OCI-M1 (cell line): ENCODE data around the gene SLC4A1.

Experiments
- DNase-seq: peaks from one replicate; lab custom pipeline; 2025; lab: John Stamatoyannopoulos, UW

SLC4A1 gene

DNA sequence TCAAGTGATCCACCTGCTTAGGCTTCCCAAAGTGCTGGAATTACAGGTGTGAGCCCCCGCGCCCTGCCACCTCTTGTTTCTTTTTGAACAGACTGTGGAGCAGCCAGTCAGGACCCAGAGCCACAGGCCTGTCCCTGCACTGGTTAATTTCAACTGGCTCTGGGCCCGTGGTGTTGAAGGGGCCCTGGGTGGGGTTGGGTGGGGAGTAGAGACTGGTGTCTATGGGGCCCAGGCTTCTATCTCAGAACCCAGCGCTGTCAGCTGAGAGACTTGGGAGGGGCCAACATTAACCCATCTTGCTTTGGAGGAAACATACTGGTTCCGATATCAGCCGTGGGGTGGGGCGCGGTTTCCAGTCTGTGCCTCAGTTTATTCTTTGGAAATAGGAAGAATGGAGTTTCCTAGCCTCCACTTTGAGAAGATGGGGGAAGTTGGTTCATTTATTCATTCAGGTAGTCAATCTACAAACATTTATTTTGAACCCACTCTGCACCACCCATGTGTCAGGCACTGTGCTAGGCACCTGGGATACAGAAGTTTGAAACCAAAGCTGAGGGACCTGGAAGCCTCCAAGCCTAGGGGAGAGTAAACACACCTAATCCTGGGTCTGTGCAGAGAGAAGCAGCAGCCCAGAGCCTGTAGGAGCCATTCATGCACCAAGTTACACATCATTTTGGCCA, 15.5 kb upstream of the SLC4A1 start:
- DNase-seq = no peak

- DNase-seq = no peak
These were observed 14.3 kb upstream of the SLC4A1 start for GRCh38 chr17:44282264-44282663.

DNA sequence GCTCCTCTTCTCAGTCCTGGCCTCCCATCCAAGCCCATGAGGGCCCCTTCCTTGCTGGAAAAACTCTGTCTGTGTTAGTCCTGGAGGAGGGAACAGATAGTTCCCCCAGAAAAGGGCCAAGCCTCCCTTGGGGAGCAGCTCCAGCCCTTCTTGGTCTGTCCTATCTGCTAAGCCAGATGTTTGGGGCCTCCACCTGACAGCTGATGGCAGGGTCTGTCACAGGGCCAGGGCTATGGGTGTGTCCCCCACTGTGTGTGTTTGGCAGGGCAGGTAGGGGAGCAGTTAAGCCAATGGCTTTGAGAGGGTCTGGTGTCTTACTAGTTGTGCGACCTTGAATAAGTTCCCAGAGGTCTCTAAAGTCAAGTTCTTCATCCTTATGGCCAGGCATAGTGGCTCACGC, 13.6 kb upstream of the SLC4A1 start:
- DNase-seq = no peak

DNA sequence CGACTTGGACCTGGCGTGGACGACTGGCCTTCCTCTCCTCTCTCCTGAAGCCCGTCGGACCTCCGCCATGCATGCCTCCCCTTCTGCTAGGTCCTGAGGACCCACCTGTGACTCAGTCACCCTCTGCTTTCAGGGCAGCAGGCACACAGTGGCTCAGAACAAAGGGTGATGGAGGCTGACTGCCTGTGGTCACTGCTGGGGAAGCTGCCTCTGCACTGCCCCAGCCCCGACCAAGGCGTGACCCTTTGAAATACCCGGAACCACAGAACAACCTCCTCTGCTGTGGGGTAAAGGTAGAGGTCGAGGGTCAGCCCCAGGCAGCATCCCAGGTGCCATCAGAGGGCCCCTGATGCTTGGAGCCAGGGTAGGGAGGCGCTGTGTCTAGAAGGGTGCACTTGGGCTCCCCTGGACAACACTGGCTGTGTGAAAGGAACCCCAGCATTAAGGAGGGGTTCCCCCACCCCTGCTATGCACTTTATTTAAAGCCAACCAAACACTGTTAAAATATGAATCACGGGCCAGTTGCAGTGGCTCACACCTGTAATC, 12.5 kb upstream of the SLC4A1 start:
- no peak for DNase-seq

- DNase-seq = peak; percentile 90
These were observed 11.9 kb upstream of the SLC4A1 start for GRCh38 chr17:44279666-44280391.

- no peak for DNase-seq
These were observed 11.4 kb upstream of the SLC4A1 start for GRCh38 chr17:44279346-44279665.

- no peak for DNase-seq
These were observed 10.0 kb upstream of the SLC4A1 start for GRCh38 chr17:44277976-44278375.

- DNase-seq = no peak
These were observed 5.7 kb upstream of the SLC4A1 start for GRCh38 chr17:44273607-44274006.

DNA sequence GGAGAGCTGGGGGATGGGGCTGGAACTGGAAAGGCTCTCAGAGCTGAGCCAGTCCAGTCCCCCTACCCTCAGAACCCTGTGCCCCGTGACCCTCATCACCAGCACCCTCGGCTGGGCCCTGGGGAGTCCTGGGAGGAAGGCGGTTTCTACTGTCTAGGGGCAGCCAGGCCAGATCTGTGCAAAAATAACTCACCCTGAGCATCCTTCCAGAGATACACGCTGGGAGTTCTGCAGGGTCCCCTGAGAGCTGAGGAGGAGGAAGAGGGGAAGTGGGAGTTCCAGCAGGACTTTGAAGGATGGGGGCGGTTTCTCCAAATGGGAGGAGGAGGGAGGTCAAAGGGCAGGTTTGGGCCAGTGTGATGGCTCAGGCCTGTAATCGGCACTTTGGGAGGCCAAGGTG, 5.0 kb upstream of the SLC4A1 start:
- DNase-seq = no peak

DNA sequence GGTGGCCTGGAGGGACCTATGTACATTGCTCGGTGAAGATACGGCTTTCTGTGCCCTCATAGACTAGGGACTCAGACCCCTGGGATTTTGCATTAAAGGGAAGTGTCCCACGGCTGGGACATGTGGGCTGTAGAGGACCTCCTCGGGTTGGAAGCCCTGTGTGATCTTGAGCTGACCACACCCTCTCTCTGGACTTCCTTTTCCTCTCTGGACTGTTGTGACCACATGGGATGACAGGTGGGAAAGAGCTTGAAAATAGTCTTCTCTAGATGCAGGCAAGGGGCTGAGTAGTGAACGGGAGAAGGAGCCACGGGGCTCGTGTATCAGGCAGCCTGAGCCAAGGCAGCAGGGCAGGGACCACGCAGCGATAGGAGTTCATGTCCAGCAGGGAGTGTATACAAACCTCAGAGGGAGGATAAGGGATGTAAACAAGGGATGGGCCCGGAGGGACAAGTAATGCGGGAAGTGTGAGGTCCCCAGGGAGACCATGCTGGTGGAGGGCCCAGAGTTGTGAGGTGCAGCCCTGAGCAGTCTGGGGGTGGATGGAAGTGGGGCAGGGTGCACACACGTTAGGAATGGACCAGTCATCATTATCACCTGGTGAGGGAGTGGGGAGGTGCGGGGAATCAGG, 4.5 kb upstream of the SLC4A1 start:
- no peak for DNase-seq

DNA sequence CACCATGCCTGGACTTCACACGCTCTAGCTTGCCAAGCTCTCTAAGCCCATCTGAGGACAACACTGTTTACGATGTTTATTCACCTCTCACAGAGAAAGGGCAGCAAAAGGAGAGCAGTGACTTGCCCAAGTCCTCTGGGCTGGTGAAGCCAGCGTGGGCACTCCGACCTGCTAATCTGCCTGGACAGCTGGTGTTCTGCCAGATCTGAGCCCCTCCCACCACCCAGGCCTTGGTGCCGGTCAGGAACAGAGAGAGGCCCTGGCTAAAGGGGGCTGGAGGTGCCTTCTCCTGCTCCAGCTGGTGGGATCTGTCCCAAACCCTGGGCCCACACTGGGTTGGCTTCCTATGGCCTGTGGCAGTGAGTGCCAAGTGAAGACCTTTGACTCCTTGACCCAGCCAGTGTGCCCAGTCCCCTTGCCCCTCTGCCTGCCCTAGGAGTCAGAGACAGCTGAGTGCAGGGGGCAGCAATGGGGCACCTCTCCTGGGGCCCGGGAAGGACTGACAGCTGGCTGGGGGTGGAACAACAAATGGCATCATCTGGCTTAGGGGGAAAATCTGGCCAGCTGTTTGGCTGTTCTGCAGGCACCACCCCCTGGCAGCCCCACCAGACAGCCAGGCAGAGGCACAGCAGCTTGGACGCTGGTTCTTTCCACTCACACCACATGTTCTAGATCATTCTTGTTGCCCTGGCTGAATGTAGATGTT, 1.8 kb upstream of the SLC4A1 start:
- peak; percentile 48 for DNase-seq

DNA sequence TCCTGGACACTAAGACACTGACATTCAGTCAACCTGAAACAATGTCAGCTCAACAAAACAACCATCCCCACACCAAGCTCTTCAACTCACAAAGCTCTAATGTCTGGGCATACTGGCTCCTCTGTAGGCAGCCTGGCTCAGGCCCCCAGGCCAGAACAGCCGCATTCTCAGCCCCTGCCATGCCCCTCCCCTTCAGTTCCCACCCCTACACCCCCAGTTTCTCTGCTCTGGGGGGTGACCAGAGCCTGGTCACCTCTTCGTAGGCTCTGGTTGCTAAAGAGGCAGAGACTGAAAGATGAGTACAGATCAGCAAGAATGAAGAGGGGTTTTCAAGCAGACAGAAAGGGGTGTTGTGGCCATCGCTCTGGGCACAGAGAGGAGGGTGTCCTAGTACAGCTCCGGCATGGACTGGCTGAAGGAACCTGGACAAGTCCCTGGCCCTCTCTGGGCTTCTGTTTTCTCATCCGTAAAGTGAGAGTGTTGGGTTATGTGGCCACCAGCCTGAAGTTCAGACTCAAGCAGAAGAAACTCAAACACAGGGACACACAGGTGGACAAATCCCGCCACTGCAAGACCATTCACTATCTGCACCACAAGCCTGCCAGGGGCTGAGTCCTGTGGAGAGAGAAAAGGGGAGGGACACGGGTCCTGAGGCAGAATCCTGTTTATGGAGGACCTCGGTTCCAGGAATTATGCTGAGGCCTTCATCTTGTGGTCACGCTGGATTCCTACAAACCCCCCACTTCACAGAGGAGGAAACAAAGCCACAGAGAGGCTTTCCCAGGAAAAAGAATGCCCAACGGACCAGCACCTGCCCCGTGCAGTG, 987 bp upstream of the SLC4A1 start:
- peak; percentile 48 for DNase-seq

DNA sequence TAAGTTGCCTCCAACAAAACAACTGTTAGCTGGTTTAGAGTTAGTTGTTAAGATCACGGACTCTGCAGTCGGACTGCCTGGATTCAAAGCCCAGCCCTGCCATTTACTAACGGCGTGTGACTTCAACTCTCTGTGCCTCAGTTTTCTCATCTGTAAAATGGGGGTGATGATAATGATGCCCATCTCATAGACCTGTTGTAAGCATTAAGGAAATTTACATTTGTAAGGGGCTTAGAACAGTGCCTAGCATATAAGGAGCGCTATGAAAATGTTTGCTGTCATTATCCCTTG, 825 bp downstream of the SLC4A1 start:
- DNase-seq = no peak

GRCh38 chr17:44266402-44267164, 1.4 kb downstream of the SLC4A1 start:
- DNase-seq = peak; percentile 93

GRCh38 chr17:44263345-44263902, 4.5 kb downstream of the SLC4A1 start:
- no peak for DNase-seq

- no peak for DNase-seq
These were observed 5.2 kb downstream of the SLC4A1 start for GRCh38 chr17:44262654-44263225.

DNA sequence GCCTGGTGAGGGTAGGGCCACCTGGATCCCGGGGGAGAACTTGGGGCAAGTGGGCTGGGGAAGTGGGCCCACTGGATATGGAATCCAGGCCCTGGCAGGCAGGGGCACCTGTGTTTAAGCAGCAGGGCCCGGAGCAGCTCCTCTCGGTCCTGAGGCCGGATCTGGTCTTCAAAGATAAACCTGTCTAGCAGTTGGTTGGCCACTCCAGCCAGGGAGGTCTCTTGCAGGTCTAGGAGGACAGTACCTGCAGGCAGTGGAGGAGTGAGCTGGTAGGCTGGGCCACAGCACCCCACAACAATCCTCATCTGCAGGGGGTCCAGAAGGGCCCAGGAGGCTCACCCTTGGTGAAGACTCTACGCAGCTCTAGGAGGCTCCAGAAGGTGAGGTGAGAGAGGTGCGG, 7.6 kb downstream of the SLC4A1 start:
- no peak for DNase-seq

DNA sequence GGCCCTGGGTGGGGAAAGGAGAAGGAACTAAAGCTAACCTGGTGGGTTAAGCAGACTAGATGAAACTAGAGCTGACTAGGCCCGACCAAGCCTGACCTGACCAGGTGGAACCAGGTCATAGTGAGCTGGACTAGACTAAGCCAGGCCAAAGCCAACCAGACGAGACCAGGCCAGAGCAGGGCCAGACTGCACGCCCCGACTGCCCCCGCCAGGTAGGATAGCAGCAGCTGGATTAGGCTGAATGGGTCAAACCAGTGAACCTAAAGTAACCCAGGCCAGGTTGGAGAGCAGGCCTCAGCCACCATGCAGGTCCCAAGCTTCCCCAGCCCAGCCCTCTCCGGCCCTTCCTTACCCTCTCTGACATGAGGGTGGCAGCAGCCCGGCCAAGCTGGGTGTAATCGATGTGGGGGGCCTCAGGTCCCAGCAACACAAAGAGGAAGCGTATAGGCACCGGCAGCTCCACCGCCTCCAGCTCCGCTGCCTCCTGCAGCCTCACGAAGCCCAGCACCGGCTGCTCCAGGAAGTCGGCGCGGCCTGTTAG, 9.1 kb downstream of the SLC4A1 start:
- no peak for DNase-seq

DNA sequence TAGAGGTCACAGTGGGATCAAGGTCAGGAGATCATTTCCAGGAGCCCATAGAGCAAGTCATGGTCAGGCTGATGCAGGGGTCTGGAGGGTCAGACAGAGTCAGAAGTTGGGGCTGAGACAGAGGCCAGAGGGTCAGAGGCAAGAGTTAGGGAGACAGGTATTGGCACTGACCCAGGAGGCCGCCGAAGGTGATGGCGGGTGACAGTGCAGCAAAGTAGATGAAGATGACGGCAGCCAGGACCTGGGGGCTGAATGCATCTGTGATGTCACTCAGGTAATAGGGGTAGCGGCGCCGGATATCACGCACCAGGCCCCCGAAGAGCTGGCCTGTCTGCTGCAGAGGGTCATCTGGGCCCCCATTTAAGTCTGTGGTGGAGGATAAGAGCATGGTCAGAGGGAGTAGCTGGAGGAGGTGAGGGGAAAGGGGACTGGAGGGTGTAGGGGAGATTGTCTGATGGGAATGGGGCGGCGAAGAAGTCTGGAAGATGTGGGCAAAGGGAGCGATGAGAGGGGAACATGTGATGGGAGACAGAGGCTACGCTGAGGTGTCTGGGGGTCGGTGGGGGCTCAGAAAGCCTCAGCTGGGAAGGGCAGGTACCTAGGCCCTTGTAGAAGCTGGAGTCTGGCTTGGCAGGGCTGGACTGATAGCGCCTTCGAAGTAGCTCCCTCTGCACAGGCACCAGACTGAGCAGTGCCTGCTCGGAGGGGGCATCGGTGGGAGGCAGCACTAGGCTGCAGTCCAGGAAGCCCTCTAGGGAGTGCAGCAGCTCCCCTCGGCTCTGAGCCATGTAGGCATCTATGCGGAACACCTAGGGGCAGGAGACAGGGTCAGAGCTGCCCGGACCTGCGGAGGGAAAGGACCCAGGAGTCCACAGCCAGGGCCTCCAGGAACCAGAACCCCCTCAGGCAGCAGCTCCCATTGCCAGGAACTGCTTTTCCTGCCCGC, 9.8 kb downstream of the SLC4A1 start:
- no peak for DNase-seq
